ENCODE measurements around the gene MAP9.
"Not testable (repeated sequence)": the region's sequence is repeated elsewhere in the genome, so short reads cannot be mapped to it uniquely, and the experiment has no call there.

The MAP9 gene

DNA sequence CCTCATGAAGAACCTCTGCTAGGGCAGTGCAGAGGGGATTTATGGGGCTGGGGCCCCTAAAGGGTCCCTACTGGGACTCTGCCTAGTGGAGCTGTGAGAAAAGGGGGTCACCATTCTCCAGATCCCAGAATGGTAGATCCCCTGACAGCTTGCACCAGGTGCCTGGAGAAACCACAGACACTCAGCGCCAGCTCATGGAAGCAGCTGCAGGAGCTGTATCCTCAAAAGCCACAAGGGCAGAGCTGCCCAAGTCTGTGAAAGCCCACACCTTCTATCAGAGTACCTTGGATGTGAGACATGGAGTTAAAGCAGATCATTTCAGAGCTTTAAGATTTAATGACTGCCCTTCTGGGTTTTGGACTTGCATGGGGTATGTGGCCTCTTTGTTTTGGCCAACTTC, 38.6 kb downstream of the MAP9 start:
- in situ Hi-C loops (cut with HindIII; ENCODE audit: low sequenced_read_pairs), result no loop called here
- H3K4me3 ChIP-seq (ENCODE audit: low read depth, low read length), result no peak overlapping the region
- no peak for TF ChIP-seq CTCF (IDR thresholded peaks at IDR 0.05; ENCODE audit: low read depth, low read length)
- no peak for DNase-seq (ENCODE audit: low read depth, low spot score)

DNA sequence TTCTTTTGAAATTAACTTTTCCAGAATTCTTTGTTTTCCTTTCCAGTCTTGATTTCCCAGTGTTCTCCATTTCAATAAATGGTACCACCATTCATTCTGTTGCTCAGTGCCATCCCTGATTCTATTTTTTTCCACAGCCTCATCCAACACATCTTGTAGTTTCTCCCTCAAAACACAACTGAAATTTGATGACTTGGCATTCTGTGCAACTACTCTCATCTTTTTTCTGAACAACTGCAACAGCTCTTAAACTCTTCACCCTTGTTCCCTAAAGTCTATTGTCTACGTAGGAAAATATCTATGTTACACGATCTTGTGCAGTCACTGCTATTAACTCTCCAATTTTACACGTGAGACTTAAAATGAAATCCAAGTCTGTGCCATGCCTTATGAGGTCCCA, 40.5 kb downstream of the MAP9 start:
- in situ Hi-C loops (cut with HindIII; ENCODE audit: low sequenced_read_pairs), result no loop called here
- H3K4me3 ChIP-seq (ENCODE audit: low read depth, low read length), result no peak overlapping the region
- no peak for TF ChIP-seq CTCF (IDR thresholded peaks at IDR 0.05; ENCODE audit: low read depth, low read length)
- no peak for DNase-seq (ENCODE audit: low read depth, low spot score)

GRCh38 chr4:155331478-155331877, 45.3 kb downstream of the MAP9 start:
- H3K4me3 ChIP-seq (ENCODE audit: low read depth, low read length), result no peak overlapping the region
- no peak for TF ChIP-seq CTCF (IDR thresholded peaks at IDR 0.05; ENCODE audit: low read depth, low read length)
- in situ Hi-C loops (cut with HindIII; ENCODE audit: low sequenced_read_pairs), result no loop called here
- DNase-seq (ENCODE audit: low read depth, low spot score), result no peak

DNA sequence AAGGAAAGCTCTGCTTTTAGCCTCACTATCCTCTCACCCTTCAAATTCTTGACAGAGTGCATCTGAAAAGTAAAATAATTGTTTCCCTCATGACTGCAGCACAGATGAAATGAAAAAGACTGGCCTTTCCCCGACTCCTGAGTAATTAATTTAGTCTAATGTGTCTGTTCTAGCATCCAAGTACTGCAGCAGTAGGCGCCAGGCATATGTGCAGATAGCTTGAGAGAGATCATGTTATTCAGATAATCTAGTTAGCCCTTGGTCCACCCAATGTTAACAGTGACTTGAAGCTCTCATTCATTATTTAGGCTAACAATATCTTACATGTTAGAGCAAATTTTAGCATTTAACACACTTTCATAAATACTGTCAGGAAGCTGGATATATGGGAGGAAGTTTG, 54.0 kb downstream of the MAP9 start:
- DNase-seq (ENCODE audit: low read depth, low spot score), result no peak
- in situ Hi-C loops (cut with HindIII; ENCODE audit: low sequenced_read_pairs), result no loop called here
- no peak for TF ChIP-seq CTCF (IDR thresholded peaks at IDR 0.05; ENCODE audit: low read depth, low read length)
- no peak overlapping the region for H3K4me3 ChIP-seq (ENCODE audit: low read depth, low read length)

DNA sequence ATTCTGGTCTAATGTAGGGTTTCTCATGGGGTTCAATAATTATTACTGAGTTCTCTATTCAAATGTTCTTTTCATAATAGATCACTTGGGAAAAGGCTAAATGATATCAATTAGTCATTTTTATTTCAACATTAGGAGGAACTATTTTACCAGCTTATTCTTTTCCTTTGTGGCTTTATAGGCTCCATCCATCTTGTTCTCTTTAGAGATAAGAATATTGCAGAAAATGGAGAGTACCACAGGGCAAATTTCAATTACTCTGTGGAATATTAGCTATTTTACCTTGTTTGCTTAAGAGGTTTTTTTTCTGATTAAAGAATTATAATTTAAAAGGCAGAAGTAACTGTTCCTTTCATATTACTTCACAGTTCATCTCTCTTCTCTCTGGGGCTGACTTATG, 55.8 kb downstream of the MAP9 start:
- in situ Hi-C loops (cut with HindIII; ENCODE audit: low sequenced_read_pairs), result no loop called here
- no peak for DNase-seq (ENCODE audit: low read depth, low spot score)
- no peak overlapping the region for H3K4me3 ChIP-seq (ENCODE audit: low read depth, low read length)
- no peak for TF ChIP-seq CTCF (IDR thresholded peaks at IDR 0.05; ENCODE audit: low read depth, low read length)

GRCh38 chr4:155319516-155319915, 57.2 kb downstream of the MAP9 start:
- no peak for DNase-seq (ENCODE audit: low read depth, low spot score)
- no peak for TF ChIP-seq CTCF (IDR thresholded peaks at IDR 0.05; ENCODE audit: low read depth, low read length)
- in situ Hi-C loops (cut with HindIII; ENCODE audit: low sequenced_read_pairs), result no loop called here
- no peak overlapping the region for H3K4me3 ChIP-seq (ENCODE audit: low read depth, low read length)

- DNase-seq (ENCODE audit: low read depth, low spot score); H3K4me3 ChIP-seq (ENCODE audit: low read depth, low read length); in situ Hi-C loops (cut with HindIII; ENCODE audit: low sequenced_read_pairs): not testable (repeated sequence)
Observed at GRCh38 chr4:155312027-155312426, 64.7 kb downstream of the MAP9 start.
